Measurements from ENCODE around the gene LARP6.

GRCh38 chr15:70801109-70801508 is 52.8 kb downstream of the LARP6 start:
- TF ChIP-seq, protein P1, sequence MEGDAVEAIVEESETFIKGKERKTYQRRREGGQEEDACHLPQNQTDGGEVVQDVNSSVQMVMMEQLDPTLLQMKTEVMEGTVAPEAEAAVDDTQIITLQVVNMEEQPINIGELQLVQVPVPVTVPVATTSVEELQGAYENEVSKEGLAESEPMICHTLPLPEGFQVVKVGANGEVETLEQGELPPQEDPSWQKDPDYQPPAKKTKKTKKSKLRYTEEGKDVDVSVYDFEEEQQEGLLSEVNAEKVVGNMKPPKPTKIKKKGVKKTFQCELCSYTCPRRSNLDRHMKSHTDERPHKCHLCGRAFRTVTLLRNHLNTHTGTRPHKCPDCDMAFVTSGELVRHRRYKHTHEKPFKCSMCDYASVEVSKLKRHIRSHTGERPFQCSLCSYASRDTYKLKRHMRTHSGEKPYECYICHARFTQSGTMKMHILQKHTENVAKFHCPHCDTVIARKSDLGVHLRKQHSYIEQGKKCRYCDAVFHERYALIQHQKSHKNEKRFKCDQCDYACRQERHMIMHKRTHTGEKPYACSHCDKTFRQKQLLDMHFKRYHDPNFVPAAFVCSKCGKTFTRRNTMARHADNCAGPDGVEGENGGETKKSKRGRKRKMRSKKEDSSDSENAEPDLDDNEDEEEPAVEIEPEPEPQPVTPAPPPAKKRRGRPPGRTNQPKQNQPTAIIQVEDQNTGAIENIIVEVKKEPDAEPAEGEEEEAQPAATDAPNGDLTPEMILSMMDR (optimal IDR thresholded peaks at IDR 0.05 in 1 of 3, IDR thresholded peaks at IDR 0.05 in 1 of 3, conservative IDR thresholded peaks at IDR 0.05 in 1 of 3; ENCODE audit: extremely low read depth in 1 of 3, insufficient read depth in 2 of 3, low read length in 3 of 3): no peak
- TF ChIP-seq EZH2 (IDR thresholded peaks at IDR 0.05; ENCODE audit: low read length): no peak

All from keratinocyte (primary cell).